GM18951 (cell line): ENCODE results near the gene PCDHA6.
"Not testable (repeated sequence)": the region's sequence is repeated elsewhere in the genome, so short reads cannot be mapped to it uniquely, and the experiment has no call there.

ENCODE experiments used
- POLR2A ChIP-seq: IDR thresholded peaks from 4 replicates; pipeline ENCODE4 v1.6.1; 2011; ENCODE audit warnings: mild to moderate bottlenecking; ENCODE audit not compliant: insufficient read length, insufficient read depth; ENCODE audit errors: extremely low read depth
- in situ Hi-C: fragments of 300-500 bp; cut with MboI; formaldehyde crosslinking; loops from one replicate; pipeline ENCODE4 v1.12.0; 2022; ENCODE audit warnings: low sequenced_read_pairs, mixed read lengths, inconsistent platforms; ENCODE audit not compliant: unreplicated experiment

Gene PCDHA6

GRCh38 chr5:140868721-140869554 is 41.2 kb downstream of the PCDHA6 start, which contains the start of gene PCDHA11:
PCDHA11 (plus strand) TSS chr5:140868957; CDS start chr5:140869104, 147 bp downstream.
- no peak for TF ChIP-seq POLR2A
- in situ Hi-C loops, result no loop called here

DNA sequence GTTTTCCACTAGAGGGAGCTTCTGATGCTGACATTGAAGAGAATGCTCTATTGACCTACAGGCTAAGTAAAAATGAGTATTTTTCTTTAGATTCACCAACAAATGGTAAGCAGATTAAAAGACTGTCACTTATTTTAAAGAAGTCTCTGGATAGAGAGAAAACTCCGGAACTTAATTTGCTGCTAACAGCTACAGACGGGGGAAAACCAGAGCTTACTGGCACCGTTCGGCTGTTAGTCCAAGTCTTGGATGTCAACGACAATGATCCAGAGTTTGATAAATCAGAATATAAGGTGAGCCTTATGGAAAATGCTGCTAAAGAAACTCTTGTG is 41.8 kb downstream of the PCDHA6 start:
- no peak for TF ChIP-seq POLR2A
- in situ Hi-C loops, result no loop called here

DNA sequence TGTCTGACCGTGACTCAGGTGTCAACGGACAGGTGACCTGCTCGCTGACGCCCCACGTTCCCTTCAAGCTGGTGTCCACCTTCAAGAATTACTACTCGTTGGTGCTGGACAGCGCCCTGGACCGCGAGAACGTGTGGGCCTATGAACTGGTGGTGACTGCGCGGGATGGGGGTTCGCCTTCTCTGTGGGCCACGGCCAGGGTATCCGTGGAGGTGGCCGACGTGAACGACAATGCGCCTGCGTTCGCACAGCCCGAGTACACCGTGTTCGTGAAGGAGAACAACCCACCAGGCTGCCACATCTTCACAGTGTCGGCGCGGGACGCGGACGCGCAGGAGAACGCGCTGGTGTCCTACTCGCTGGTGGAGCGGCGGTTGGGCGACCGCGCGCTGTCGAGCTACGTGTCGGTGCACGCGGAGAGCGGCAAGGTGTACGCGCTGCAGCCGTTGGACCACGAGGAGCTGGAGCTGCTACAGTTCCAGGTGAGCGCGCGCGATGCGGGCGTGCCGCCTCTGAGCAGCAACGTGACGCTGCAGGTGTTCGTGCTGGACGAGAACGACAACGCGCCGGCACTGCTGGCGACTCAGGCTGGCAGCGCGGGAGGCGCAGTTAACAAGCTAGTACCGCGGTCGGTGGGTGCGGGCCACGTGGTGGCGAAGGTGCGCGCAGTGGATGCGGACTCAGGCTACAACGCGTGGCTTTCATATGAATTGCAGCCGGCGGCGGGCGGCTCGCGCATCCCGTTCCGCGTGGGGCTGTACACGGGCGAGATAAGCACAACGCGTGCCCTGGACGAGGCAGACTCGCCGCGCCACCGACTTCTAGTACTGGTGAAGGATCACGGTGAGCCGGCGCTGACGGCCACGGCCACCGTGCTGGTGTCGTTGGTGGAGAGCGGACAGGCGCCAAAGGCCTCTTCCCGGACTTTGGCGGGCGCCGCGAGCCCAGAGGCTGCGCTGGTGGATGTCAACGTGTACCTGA is 42.8 kb downstream of the PCDHA6 start:
- TF ChIP-seq POLR2A, result no peak
- in situ Hi-C loops, result no loop called here

GRCh38 chr5:140875085-140876065 is 47.6 kb downstream of the PCDHA6 start, which contains the start of gene PCDHA12:
PCDHA12 (plus strand) TSS chr5:140875308; CDS start chr5:140875473, 165 bp downstream.
- in situ Hi-C loops, result no loop called here
- TF ChIP-seq POLR2A, result no peak

- in situ Hi-C loops, result not testable (repeated sequence)
Observed at GRCh38 chr5:140876541-140877261, 48.9 kb downstream of the PCDHA6 start.

DNA sequence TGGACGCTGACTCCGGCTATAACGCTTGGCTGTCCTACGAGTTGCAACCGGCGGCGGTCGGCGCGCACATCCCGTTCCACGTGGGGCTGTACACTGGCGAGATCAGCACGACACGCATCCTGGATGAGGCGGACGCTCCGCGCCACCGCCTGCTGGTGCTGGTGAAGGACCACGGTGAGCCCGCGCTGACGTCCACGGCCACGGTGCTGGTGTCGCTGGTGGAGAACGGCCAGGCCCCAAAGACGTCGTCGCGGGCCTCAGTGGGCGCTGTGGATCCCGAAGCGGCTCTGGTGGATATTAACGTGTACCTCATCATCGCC is 49.5 kb downstream of the PCDHA6 start:
- no peak for TF ChIP-seq POLR2A
- in situ Hi-C loops, result no loop called here
